ENCODE data around the gene RANBP3.

Gene RANBP3

DNA sequence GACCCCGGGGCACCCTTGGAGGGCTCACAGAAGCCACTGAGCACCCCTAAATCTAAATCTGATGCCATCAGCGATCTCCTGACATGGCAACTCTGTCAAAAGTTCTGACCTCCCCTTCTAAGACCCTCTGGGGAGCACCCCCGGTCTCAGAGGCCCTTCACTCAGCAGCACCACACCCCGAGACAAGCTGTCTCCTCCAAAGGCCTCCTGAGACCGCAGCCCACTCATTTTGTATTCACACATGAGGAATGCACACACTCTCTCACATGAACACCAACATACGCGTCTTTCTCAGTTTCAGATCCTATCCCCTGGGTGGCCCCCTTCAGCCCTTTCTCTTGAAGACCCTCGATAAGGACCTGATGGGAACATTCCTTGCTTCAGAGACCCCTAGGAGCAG is 77.0 kb downstream of the RANBP3 start:
- DNase-seq (ENCODE audit: insufficient read length, low spot score) = no peak
- FAIRE-seq = no peak
- TF ChIP-seq, protein P1, sequence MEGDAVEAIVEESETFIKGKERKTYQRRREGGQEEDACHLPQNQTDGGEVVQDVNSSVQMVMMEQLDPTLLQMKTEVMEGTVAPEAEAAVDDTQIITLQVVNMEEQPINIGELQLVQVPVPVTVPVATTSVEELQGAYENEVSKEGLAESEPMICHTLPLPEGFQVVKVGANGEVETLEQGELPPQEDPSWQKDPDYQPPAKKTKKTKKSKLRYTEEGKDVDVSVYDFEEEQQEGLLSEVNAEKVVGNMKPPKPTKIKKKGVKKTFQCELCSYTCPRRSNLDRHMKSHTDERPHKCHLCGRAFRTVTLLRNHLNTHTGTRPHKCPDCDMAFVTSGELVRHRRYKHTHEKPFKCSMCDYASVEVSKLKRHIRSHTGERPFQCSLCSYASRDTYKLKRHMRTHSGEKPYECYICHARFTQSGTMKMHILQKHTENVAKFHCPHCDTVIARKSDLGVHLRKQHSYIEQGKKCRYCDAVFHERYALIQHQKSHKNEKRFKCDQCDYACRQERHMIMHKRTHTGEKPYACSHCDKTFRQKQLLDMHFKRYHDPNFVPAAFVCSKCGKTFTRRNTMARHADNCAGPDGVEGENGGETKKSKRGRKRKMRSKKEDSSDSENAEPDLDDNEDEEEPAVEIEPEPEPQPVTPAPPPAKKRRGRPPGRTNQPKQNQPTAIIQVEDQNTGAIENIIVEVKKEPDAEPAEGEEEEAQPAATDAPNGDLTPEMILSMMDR (IDR thresholded peaks at IDR 0.05; ENCODE audit: insufficient read depth, missing control alignments) = no peak

DNA sequence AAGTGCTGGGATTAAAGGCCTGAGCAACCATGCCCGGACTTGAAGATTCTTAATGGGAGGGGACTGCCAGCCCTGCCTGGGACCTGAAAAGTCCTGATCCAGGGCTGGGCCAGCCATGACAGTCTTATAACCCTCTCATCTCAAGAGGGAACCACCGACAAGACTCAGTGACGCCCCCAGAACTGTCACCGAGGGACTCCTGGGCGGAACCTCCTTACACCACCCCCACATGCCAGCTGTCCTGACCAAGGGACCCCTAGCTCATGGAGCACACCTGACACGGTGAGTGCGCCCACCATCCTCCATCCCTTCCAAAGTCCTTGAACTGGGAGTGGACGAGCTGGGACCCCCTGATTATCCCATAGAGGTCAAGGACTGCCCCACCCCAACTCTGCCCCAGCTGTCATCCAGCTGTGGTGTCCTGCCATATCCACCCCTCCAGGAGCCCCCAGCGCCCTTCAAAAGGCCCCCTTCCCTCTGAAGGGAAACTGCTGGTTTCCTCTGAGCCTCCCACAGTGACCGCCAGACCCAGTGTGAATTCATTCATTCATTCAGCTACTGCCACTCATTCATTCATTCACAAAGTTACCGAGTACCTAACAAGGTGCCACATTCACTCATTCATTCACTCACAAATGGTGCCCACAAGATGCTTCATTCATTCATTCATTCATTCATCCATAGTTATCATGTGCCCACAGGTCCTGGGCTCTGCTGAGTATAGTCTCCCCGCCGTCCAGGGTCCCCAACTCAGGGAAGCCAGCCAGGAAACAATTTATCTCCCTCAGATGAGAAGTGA is 78.0 kb downstream of the RANBP3 start:
- DNase-seq (ENCODE audit: insufficient read length, low spot score) (no peak), FAIRE-seq (no peak)
- TF ChIP-seq, protein P1 (IDR thresholded peaks at IDR 0.05; ENCODE audit: insufficient read depth, missing control alignments) = no peak

DNA sequence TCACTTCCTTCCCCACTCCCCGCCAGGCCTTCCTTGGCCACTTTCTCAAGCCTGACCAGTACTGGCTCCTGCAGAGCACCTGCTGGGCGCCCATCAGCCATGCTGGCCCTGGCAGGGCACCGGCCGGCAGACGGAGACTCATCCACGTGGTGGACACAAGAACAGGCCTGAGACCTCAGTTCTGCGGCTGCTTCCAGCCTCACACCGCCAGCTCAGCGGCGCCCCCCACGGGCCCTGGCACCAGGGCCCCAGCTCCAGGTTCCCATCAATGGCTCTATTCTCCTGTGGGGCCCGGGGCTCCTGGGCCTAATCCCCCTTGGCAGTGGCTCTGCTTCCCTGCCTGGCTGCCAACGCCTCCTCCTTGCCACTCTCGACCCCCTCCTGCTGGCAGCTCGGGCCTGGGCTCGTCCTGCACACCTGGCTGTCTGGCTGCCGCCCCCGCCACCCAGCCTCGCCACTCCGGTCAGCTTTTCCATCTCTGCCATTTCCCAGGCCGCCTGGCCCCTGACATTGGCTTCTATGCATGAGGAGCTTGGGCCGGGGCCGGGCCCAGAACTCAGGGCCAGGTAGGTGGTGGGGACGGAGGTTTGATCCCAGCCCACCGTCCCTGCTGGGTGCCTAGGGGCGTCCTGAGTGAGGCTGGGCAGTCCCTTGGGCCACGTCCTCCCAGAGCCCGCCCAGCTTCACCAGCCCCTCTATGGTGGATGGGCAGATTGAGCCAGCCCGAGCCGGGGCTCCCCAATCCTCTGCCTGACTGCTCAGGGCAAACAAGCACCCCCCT is 80.6 kb downstream of the RANBP3 start:
- DNase-seq (ENCODE audit: insufficient read length, low spot score) (no peak), FAIRE-seq (no peak)
- TF ChIP-seq, protein P1 (IDR thresholded peaks at IDR 0.05; ENCODE audit: insufficient read depth, missing control alignments) = no peak

DNA sequence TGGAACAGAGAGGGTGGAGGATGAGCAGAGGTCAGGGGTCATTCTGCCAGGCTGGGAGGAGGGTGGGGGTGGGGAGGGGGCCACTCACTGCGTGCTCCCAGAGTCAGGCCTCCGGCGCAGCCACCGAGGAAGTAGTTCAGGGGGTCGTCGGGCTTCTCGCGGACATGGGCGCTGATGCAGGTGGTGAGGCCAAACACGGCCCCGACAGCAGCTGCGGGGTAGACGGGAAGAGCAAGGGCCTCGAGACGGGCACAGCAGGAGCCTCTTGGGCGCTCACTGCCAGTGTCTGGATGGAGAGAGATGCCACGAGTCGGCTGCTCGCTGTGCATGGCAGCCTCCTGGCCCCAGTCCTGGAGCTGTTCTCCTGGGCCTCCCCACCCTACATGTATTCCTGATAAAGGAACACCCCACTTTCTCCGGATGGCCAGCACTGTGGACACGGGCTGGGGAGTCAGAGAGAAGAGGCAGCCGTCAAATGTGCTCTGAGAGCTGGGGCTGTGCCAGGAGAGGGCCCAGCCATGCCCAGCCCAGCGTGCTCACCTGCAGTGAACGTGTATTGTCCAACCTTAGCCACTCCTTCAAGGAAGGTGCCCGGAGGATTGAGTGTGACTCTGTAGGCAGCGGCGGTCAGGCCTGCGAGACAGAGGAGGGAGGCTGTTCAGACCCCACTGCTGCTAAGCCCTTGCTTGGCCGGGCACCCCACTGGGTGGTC is 81.4 kb downstream of the RANBP3 start:
- TF ChIP-seq, protein P1 (IDR thresholded peaks at IDR 0.05; ENCODE audit: insufficient read depth, missing control alignments) = no peak
- FAIRE-seq (no peak), DNase-seq (ENCODE audit: insufficient read length, low spot score) (no peak)

DNA sequence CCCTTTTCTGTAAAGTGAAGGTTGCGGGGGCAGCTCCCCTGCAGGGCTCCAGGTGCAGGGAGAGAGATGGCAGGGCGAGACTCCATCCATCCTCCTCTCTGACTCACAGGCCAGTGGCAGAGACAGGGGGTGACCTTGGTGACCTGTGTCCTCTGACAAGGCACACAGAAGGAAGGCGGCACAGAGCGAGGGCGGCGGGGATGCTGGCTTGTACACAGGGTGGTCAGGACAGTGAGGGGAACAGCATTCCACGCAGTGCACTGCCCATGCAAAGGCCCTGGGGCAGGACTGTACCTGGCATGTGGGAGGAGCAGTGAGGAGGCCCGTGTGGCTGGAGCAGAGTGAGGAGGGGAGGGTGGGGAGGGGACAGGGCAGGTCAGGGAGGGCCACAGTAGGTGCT is 82.0 kb downstream of the RANBP3 start:
- FAIRE-seq = no peak
- TF ChIP-seq, protein P1 (IDR thresholded peaks at IDR 0.05; ENCODE audit: insufficient read depth, missing control alignments) = no peak
- DNase-seq (ENCODE audit: insufficient read length, low spot score) = no peak

DNA sequence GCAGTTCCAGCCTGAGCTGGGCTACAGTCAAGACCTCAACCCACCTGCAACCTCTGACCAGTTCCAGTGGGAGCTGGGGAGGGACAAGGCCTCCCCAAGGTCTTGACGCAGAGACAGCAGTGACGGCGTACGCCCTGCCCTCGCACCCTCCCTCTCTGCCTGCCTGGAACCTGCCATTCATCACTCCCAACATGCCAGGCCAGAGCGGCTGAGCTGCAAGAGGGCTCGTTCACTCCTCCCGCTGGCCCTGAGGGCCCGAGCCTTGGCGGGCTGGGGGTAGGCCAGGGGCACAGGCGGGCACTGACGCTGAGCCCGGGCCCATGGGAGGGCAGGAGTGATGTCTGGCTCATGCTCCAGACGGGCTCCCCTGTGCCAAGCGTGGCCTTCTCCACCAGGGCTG is 82.5 kb downstream of the RANBP3 start:
- no peak for DNase-seq (ENCODE audit: insufficient read length, low spot score)
- TF ChIP-seq, protein P1 (IDR thresholded peaks at IDR 0.05; ENCODE audit: insufficient read depth, missing control alignments) = no peak
- no peak for FAIRE-seq

Measured in D721Med (cell line).